ENCODE measurements around the gene PCDHGA12.
"Not testable (repeated sequence)": the region's sequence is repeated elsewhere in the genome, so short reads cannot be mapped to it uniquely, and the experiment has no call there.

Gene PCDHGA12

GRCh38 chr5:141409598-141410306 lies 20.6 kb upstream of the PCDHGA12 start:
- no peak for DNase-seq

- no peak for DNase-seq
These were observed 18.7 kb upstream of the PCDHGA12 start for GRCh38 chr5:141411575-141411974.

- peak; percentile 35 for DNase-seq
These were observed 17.3 kb upstream of the PCDHGA12 start, which contains the start of gene PCDHGA10 for GRCh38 chr5:141412854-141413539. Gene PCDHGA10 (plus strand): TSS chr5:141412987. CDS start chr5:141413176, 189 bp downstream.

- DNase-seq, result no peak
These were observed 16.7 kb upstream of the PCDHGA12 start for GRCh38 chr5:141413540-141414069.

GRCh38 chr5:141414548-141415274 lies 15.6 kb upstream of the PCDHGA12 start:
- not testable (repeated sequence) for DNase-seq

GRCh38 chr5:141415275-141415618 lies 15.1 kb upstream of the PCDHGA12 start:
- not testable (repeated sequence) for DNase-seq

GRCh38 chr5:141417494-141418172 lies 12.7 kb upstream of the PCDHGA12 start, which contains the start of gene PCDHGB7:
Gene PCDHGB7 (plus strand): TSS chr5:141417677. CDS start chr5:141417860, 183 bp downstream.
- not testable (repeated sequence) for DNase-seq

GRCh38 chr5:141419074-141419880 lies 11.0 kb upstream of the PCDHGA12 start:
- no peak for DNase-seq

GRCh38 chr5:141420855-141421488 lies 9.3 kb upstream of the PCDHGA12 start, which contains the start of gene PCDHGA11:
Gene PCDHGA11 (plus strand): TSS chr5:141421051. CDS start chr5:141421228, 177 bp downstream.
- DNase-seq, result no peak

GRCh38 chr5:141421489-141421855 lies 8.8 kb upstream of the PCDHGA12 start:
- no peak for DNase-seq

- no peak for DNase-seq
These were observed 7.5 kb upstream of the PCDHGA12 start for GRCh38 chr5:141422742-141423291.

- no peak for DNase-seq
These were observed 2.4 kb upstream of the PCDHGA12 start for GRCh38 chr5:141427783-141428426.

GRCh38 chr5:141431286-141431685 lies 979 bp downstream of the PCDHGA12 start:
- DNase-seq, result no peak

- DNase-seq, result not testable (repeated sequence)
These were observed 2.0 kb downstream of the PCDHGA12 start for GRCh38 chr5:141432308-141432707.

- DNase-seq, result not testable (repeated sequence)
These were observed 2.4 kb downstream of the PCDHGA12 start for GRCh38 chr5:141432726-141433125.

GRCh38 chr5:141434006-141434405 lies 3.7 kb downstream of the PCDHGA12 start:
- DNase-seq, result no peak

- DNase-seq, result no peak
These were observed 6.9 kb downstream of the PCDHGA12 start for GRCh38 chr5:141437221-141437620.

GRCh38 chr5:141439411-141440141 lies 9.3 kb downstream of the PCDHGA12 start:
- DNase-seq, result no peak

- DNase-seq, result no peak
These were observed 10.0 kb downstream of the PCDHGA12 start for GRCh38 chr5:141440341-141440740.
